ENCODE measurements around the gene CFL1. TPM values are rescaled to one million over a fixed set of nuclear protein-coding genes. Genes with fewer than 3 reads are reported as not detected.
A peak's percentile ranks its signal among the peaks of the same experiment; 100 is the strongest.

Gene CFL1
- total RNA-seq, 2 donors from 2014 or later: 365 to 493 TPM

DNA sequence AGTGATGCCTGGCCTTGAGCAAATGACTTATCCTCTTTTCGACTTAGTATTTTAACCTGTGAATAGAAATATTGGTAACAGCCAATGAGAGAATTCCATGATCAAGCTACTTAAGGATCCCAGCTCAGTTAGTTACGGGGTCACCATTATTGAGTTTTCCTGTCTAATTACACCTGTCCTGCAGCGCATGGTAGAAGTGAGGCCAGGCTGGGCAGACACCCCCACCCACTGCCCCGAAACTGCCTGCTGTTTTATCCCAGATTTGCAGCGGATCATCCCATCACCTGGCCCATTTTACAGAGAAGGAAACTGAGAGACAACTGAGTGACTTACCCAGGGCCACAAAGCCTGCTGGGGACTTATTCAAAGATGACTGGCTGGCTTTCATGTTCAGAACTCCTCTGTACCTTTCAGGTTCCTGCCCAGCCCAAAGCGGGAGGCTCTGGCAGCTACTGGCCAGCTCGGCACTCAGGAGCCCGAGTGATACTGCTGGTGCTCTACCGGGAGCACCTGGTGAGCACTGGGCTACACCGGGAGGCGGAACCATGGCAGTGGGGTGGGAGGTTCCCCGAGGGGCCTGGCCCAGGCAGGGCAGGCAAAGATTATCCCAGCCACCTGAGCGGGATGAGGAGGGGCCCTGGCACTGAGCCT lies 3.7 kb upstream of the CFL1 start:
- TF ChIP-seq, protein P1, sequence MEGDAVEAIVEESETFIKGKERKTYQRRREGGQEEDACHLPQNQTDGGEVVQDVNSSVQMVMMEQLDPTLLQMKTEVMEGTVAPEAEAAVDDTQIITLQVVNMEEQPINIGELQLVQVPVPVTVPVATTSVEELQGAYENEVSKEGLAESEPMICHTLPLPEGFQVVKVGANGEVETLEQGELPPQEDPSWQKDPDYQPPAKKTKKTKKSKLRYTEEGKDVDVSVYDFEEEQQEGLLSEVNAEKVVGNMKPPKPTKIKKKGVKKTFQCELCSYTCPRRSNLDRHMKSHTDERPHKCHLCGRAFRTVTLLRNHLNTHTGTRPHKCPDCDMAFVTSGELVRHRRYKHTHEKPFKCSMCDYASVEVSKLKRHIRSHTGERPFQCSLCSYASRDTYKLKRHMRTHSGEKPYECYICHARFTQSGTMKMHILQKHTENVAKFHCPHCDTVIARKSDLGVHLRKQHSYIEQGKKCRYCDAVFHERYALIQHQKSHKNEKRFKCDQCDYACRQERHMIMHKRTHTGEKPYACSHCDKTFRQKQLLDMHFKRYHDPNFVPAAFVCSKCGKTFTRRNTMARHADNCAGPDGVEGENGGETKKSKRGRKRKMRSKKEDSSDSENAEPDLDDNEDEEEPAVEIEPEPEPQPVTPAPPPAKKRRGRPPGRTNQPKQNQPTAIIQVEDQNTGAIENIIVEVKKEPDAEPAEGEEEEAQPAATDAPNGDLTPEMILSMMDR (IDR thresholded peaks at IDR 0.05): no peak
- H3K36me3 ChIP-seq: peaks cover 52% of the 10 kb centered on the region
- H3K4me1 ChIP-seq: peaks cover 0 to 50% of the 10 kb centered on the region in 2 donors
- H3K4me3 ChIP-seq: peak overlapping the region; percentile 64 to 98
- no peaks in the 10 kb centered on the region for H3K9me3 ChIP-seq
- peak overlapping the region; percentile 96 for H3K27ac ChIP-seq
- H3K27me3 ChIP-seq: no peaks in the 10 kb centered on the region
- no peak for DNase-seq (ENCODE audit: low spot score)

DNA sequence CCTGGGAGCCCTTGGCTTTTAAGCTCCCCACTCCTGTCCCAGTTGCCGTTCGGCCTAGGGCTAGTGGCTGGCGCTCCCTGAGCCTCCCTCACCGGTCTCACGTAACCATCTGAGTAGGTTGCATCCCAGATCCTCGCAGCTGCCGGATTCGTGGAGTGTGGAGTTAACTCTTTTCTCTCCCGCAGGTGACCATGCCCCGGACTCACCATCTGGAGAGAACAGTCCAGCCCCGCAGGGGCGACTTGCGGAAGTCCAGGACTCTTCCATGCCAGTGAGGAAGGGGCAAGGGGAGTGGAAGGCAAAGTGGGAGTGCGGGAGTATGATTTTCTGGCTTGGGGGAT lies 3.2 kb upstream of the CFL1 start:
- H3K4me3 ChIP-seq: peak overlapping the region; percentile 64 to 98
- H3K9me3 ChIP-seq: no peaks in the 10 kb centered on the region
- H3K36me3 ChIP-seq: peaks cover 47% of the 10 kb centered on the region
- no peaks in the 10 kb centered on the region for H3K27me3 ChIP-seq
- peaks cover 0 to 55% of the 10 kb centered on the region in 2 donors for H3K4me1 ChIP-seq
- TF ChIP-seq, protein P1 (IDR thresholded peaks at IDR 0.05): no peak
- H3K27ac ChIP-seq: peak overlapping the region; percentile 96
- no peak for DNase-seq (ENCODE audit: low spot score)

DNA sequence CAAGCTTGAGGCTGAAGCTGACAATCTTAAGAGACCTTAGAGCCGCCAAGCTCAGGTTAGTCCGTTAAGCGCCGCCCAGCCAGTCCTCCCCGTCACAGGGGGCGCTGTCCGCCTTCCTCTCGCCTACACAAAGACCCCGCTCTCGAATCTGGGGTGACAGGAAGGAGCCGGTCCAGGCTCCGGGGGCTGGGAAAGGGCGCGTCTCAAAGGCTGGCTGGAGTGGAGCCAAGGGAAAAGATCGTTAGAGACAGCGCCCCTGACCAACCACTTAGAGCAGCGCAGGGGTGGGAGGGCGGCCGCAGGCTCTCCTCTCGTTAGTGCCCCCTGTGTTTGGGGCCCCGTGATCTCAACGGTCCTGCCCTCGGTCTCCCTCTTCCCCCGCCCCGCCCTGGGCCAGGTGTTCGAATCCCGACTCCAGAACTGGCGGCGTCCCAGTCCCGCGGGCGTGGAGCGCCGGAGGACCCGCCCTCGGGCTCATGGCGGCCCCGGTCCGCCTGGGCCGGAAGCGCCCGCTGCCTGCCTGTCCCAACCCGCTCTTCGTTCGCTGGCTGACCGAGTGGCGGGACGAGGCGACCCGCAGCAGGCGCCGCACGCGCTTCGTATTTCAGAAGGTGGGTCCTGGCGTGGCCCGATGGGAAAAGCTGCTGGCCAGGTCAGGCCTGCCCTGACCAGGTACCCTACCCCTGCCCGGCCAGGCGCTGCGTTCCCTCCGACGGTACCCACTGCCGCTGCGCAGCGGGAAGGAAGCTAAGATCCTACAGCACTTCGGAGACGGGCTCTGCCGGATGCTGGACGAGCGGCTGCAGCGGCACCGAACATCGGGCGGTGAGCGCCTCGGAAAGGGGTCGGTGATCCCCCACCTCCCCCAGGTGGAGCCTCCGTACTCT lies 2.5 kb upstream of the CFL1 start, which contains the start of gene MUS81:
MUS81 (plus strand) TSS at position 156 of the 887 bp plus-strand sequence; CDS start at position 477, 321 bp downstream.
- Histone ChIP-seq H3K27ac (peak within 1 kb of the TSS; percentile 96), H3K9me3 (no peaks in the 10 kb centered on the region), H3K36me3 (peaks cover 47% of the 10 kb centered on the region), H3K4me3 (peak within 1 kb of the TSS; percentile 98 to 100), H3K27me3 (no peaks in the 10 kb centered on the region), H3K4me1 (peaks cover 0 to 61% of the 10 kb centered on the region in 2 donors)
- TF ChIP-seq, protein P1 (IDR thresholded peaks at IDR 0.05): peak; percentile 69 to 86
- peak; percentile 98 for DNase-seq (ENCODE audit: low spot score)

DNA sequence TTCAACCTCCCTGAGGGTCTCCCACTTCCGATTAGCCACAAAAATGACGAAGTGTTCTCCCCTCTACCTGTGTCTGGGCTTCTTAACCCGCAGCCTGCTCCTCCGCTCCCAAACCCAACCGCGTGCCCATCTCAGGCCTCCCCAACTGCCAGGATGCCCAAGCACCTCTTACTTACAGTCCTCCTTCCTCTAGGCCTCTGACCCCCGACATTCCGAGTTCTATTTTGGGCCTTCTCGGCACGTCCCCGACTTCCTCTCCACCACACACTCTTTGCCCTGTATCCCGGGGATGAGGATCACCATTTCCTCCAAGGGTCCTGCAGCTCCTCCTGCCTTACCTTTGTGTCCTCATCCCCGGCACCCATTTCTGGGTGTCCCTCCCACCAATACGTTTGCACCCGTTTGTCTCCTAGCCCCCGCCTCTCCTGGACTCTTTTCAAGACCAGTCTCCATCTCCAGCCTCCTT lies 1.9 kb upstream of the CFL1 start:
- no peaks in the 10 kb centered on the region for H3K9me3 ChIP-seq
- peak; percentile 67 for DNase-seq (ENCODE audit: low spot score)
- peak overlapping the region; percentile 96 for H3K27ac ChIP-seq
- TF ChIP-seq, protein P1 (IDR thresholded peaks at IDR 0.05): no peak
- H3K27me3 ChIP-seq: no peaks in the 10 kb centered on the region
- H3K4me3 ChIP-seq: peak overlapping the region; percentile 64 to 98
- peaks cover 47% of the 10 kb centered on the region for H3K36me3 ChIP-seq
- H3K4me1 ChIP-seq: peaks cover 0 to 67% of the 10 kb centered on the region in 2 donors

DNA sequence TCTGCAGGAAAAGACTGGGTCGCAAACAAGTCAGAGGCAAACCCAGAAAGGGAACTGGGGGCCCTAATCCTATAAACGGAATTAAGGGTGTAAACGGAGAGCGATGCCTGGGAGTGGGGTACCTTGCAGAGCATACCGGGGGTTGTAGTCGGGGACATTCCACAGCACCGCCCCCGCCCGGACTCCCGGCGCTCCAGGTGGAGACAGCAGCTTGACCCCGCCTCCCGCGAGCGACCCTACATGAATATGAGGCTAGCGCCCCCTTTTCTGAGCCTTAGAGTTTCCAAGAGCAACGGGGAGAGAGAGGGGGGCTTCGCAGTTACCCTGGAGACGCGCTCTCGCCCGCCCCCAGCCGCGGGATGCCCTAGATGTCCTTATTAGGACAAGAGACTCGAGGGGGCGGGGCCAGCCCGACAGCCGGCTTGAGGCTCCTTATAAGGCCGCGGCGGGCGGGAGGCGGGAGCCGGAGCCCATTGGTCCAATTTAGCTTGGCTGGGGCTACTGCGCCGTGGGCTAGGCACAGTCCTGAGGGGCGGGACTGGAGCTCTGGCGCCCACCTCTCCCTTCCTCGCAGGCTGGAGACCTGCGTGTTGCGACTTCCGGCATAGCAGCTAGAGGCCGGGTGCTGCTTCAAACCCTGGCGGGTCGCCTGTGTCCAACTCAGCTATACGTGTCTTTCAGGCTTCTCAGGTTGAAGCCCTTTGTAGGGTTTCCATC lies 1.3 kb upstream of the CFL1 start:
- Histone ChIP-seq H3K4me3 (peak overlapping the region; percentile 98 to 100), H3K4me1 (peaks cover 0 to 66% of the 10 kb centered on the region in 2 donors), H3K9me3 (no peaks in the 10 kb centered on the region), H3K36me3 (peaks cover 47% of the 10 kb centered on the region), H3K27ac (peak overlapping the region; percentile 96), H3K27me3 (no peaks in the 10 kb centered on the region)
- peak; percentile 100 for DNase-seq (ENCODE audit: low spot score)
- TF ChIP-seq, protein P1 (IDR thresholded peaks at IDR 0.05): no peak
